ENCODE data around the gene PAX2.

GRCh38 chr10:100800931-100801330 lies 55.5 kb downstream of the PAX2 start:
- no peak for TF ChIP-seq CTCF (IDR thresholded peaks at IDR 0.05)
- no peak for TF ChIP-seq ZFX (IDR thresholded peaks at IDR 0.05; ENCODE audit: borderline replicate concordance)
